H1 (cell line): ENCODE results near the gene IRF5. TPM values are rescaled to one million over a fixed set of nuclear protein-coding genes. Genes with fewer than 3 reads are reported as not detected.

Experiments
- CBX5 ChIP-seq: fragments of 300-800, 300-1000 bp; sonication (generic); IDR thresholded peaks from 2 replicates; pipeline ENCODE4 v1.7.1; 2016; ENCODE audit warnings: antibody characterized with exemption, low read length, low read depth
- CHD2 ChIP-seq: IDR thresholded peaks from 2 replicates; pipeline ENCODE4 v1.6.1; 2012; ENCODE audit warnings: low read length, improper control_type of control experiment
- GABPA ChIP-seq: IDR thresholded peaks from 2 replicates; pipeline ENCODE4 v1.6.1; 2011; ENCODE audit warnings: mild to moderate bottlenecking, low read length, moderate library complexity, borderline replicate concordance; ENCODE audit not compliant: insufficient read depth
- NRF1 ChIP-seq: IDR thresholded peaks from 2 replicates; pipeline ENCODE4 v1.6.1; 2011; ENCODE audit warnings: mild to moderate bottlenecking, low read depth, low read length, improper control_type of control experiment
- SIN3A ChIP-seq, 2 experiments: IDR thresholded peaks in 1 of 2; conservative IDR thresholded peaks in 1 of 2; 2 replicates each; pipeline ENCODE4 v1.6.1; 2011 to 2012; ENCODE audit warnings: low read length in 2 of 2, improper control_type of control experiment in 1 of 2, low read depth in 1 of 2, mild to moderate bottlenecking in 1 of 2
- SIX5 ChIP-seq: IDR thresholded peaks from 2 replicates; pipeline ENCODE4 v1.6.1; 2011; ENCODE audit warnings: mild to moderate bottlenecking, low read depth, low read length
- polyA plus RNA-seq, 7 experiments: library from polyadenylated mRNA; depleted of rRNA in 3 of 7; stranded (reverse) in 5 of 7; unstranded in 2 of 7; fragments of >200 nt in 5 of 7; fragments of 200-250 nt in 2 of 7; gene quantifications; 1 replicate in 5 of 7; 2 replicates in 1 of 7; 4 replicates in 1 of 7; pipeline versions ENCODE4 v1.2.1 to v1.2.3, GENCODE V29; 2011 to 2013; ENCODE audit warnings: missing spikeins in 2 of 7, mixed read lengths in 2 of 7
- total RNA-seq: library from RNA; stranded (reverse); fragmentation: NEBNext Ultra II Directional; extraction: Animal tissue kit (Norgen Biotek cat#: 25700); gene quantifications from 2 replicates; pipeline ENCODE4 v1.2.1, GENCODE V29; 2021
- TF ChIP-seq, protein P1 (sequence below): fragments of 300-600 bp; sonication (generic); IDR thresholded peaks from 2 replicates; pipeline ENCODE4 v1.7.1; 2012; ENCODE audit warnings: low read length, moderate library complexity, mild to moderate bottlenecking, inconsistent platforms; ENCODE audit not compliant: insufficient replicate concordance

Gene IRF5
- total and polyA plus RNA-seq, 2 of the 8 experiments (the other 6 are each of a cell fraction or from before 2014, with no cell fraction given), result 0.28 to 1.1 TPM

DNA sequence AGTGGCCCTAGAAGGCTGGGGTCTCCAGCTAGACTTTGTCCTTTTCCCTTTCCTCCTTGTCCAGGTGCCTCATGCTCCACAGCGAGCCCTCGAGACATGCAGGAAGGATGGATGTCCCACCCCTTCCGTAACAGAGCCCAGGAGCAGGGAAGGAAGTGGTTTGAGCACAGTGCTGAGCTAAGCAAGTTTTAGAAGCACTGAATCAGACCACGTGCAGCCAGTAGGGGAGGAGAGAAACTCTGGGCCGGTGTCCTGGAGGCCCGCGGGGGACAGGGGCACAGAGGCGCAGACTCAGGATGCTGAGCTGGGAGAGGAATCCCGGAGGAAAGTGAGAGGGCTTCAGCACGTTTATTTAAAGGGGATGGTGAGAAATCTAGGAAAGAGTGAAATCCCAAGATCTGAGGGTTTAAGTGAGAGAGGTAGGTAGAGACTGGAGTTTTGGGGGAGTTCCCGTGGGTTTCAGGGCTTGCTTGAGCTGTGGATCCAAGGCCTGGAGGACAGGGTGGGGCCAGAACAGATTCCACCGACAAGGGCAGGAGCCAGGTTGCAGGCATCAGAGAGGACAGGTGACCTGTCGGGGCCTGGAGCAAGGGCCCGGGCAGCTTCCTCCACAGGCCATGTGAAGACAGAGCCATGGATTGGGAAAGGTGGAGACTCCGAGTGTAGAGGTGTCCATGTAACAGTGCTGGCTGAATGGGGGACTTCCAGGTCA lies 4.4 kb upstream of the IRF5 start (continued):
- TF ChIP-seq SIN3A (conservative IDR thresholded peaks at IDR 0.05 in 1 of 2, IDR thresholded peaks at IDR 0.05 in 1 of 2; ENCODE audit: low read depth in 1 of 2, low read length in 2 of 2) (no peak), CHD2 (no peak), CBX5 (no peak), NRF1 (no peak), GABPA (no peak), SIX5 (no peak)
- TF ChIP-seq, protein P1, sequence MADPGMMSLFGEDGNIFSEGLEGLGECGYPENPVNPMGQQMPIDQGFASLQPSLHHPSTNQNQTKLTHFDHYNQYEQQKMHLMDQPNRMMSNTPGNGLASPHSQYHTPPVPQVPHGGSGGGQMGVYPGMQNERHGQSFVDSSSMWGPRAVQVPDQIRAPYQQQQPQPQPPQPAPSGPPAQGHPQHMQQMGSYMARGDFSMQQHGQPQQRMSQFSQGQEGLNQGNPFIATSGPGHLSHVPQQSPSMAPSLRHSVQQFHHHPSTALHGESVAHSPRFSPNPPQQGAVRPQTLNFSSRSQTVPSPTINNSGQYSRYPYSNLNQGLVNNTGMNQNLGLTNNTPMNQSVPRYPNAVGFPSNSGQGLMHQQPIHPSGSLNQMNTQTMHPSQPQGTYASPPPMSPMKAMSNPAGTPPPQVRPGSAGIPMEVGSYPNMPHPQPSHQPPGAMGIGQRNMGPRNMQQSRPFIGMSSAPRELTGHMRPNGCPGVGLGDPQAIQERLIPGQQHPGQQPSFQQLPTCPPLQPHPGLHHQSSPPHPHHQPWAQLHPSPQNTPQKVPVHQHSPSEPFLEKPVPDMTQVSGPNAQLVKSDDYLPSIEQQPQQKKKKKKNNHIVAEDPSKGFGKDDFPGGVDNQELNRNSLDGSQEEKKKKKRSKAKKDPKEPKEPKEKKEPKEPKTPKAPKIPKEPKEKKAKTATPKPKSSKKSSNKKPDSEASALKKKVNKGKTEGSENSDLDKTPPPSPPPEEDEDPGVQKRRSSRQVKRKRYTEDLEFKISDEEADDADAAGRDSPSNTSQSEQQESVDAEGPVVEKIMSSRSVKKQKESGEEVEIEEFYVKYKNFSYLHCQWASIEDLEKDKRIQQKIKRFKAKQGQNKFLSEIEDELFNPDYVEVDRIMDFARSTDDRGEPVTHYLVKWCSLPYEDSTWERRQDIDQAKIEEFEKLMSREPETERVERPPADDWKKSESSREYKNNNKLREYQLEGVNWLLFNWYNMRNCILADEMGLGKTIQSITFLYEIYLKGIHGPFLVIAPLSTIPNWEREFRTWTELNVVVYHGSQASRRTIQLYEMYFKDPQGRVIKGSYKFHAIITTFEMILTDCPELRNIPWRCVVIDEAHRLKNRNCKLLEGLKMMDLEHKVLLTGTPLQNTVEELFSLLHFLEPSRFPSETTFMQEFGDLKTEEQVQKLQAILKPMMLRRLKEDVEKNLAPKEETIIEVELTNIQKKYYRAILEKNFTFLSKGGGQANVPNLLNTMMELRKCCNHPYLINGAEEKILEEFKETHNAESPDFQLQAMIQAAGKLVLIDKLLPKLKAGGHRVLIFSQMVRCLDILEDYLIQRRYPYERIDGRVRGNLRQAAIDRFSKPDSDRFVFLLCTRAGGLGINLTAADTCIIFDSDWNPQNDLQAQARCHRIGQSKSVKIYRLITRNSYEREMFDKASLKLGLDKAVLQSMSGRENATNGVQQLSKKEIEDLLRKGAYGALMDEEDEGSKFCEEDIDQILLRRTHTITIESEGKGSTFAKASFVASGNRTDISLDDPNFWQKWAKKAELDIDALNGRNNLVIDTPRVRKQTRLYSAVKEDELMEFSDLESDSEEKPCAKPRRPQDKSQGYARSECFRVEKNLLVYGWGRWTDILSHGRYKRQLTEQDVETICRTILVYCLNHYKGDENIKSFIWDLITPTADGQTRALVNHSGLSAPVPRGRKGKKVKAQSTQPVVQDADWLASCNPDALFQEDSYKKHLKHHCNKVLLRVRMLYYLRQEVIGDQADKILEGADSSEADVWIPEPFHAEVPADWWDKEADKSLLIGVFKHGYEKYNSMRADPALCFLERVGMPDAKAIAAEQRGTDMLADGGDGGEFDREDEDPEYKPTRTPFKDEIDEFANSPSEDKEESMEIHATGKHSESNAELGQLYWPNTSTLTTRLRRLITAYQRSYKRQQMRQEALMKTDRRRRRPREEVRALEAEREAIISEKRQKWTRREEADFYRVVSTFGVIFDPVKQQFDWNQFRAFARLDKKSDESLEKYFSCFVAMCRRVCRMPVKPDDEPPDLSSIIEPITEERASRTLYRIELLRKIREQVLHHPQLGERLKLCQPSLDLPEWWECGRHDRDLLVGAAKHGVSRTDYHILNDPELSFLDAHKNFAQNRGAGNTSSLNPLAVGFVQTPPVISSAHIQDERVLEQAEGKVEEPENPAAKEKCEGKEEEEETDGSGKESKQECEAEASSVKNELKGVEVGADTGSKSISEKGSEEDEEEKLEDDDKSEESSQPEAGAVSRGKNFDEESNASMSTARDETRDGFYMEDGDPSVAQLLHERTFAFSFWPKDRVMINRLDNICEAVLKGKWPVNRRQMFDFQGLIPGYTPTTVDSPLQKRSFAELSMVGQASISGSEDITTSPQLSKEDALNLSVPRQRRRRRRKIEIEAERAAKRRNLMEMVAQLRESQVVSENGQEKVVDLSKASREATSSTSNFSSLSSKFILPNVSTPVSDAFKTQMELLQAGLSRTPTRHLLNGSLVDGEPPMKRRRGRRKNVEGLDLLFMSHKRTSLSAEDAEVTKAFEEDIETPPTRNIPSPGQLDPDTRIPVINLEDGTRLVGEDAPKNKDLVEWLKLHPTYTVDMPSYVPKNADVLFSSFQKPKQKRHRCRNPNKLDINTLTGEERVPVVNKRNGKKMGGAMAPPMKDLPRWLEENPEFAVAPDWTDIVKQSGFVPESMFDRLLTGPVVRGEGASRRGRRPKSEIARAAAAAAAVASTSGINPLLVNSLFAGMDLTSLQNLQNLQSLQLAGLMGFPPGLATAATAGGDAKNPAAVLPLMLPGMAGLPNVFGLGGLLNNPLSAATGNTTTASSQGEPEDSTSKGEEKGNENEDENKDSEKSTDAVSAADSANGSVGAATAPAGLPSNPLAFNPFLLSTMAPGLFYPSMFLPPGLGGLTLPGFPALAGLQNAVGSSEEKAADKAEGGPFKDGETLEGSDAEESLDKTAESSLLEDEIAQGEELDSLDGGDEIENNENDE, result no peak
